Measurements from ENCODE around the gene SFMBT2. TPM values are rescaled to one million over a fixed set of nuclear protein-coding genes. Genes with fewer than 3 reads are reported as not detected.

The SFMBT2 gene
- total RNA-seq, 2 donors from 2014 or later: 1.6 to 3.4 TPM

DNA sequence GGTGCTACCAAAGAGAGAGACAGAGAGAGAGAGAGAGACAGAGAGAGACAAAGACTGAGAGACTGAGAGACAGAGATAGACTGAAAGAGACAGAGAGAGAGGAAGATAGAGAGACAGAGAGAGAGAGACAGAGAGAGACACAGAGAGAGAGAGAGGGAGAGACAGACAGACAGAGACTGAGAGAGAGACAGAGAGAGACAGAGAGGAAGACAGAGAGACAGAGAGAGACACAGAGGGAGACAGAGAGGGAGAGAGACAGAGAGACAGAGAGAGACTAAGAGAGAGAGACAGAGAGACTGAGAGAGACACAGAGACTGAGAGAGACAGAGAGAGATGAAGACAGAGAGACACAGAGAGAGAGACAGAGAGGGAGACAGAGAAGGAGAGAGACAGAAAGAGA is 91.2 kb downstream of the SFMBT2 start:
- DNase-seq (no peak), ATAC-seq (no peak)
- no peak for TF ChIP-seq CTCF (IDR thresholded peaks at IDR 0.05)
- TF ChIP-seq POLR2A (IDR thresholded peaks at IDR 0.05): no peak
- Histone ChIP-seq H3K27ac (no peak overlapping the region), H3K9me3 (no peaks in the 10 kb centered on the region), H3K36me3 (replicated peaks in 1 of 2; ENCODE audit: insufficient read depth in 1 of 2, low read depth in 2 of 2) (no peaks in the 10 kb centered on the region), H3K4me1 (peaks cover 3% of the 10 kb centered on the region), H3K27me3 (no peaks in the 10 kb centered on the region), H3K4me3 (no peak overlapping the region)
- intact Hi-C loops (cut with DNase I): no loop called here

DNA sequence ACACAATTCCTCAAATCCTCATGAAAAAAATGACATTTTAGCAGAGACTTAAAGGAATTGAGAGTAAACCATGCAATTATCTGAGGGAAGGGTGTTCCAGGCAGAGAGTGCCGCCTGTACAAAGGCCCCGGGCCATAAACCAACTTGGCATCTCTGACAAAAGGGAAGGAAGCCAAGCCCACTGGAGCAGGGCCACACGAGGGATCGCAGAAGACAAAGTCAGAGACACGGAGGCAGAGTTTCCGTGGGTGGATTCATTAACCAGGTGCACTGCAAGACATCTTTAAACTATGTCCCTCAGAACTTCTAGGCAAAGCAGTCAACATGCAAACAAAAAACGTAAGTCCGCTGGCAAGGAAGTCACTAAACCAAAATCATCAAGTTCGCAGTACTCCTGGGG is 92.0 kb downstream of the SFMBT2 start:
- no peak overlapping the region for H3K4me3 ChIP-seq
- TF ChIP-seq POLR2A (IDR thresholded peaks at IDR 0.05) (no peak), CTCF (IDR thresholded peaks at IDR 0.05) (no peak)
- H3K27me3 ChIP-seq: no peaks in the 10 kb centered on the region
- H3K27ac ChIP-seq: no peak overlapping the region
- WGBS, 2 donors: 45 to 62% methylated on average over 9 of the region's 9 CpGs
- intact Hi-C loops (cut with DNase I): no loop called here
- no peak for DNase-seq
- H3K4me1 ChIP-seq: peaks cover 3% of the 10 kb centered on the region
- no peaks in the 10 kb centered on the region for H3K9me3 ChIP-seq
- no peaks in the 10 kb centered on the region for H3K36me3 ChIP-seq (replicated peaks in 1 of 2; ENCODE audit: insufficient read depth in 1 of 2, low read depth in 2 of 2)
- no peak for ATAC-seq

DNA sequence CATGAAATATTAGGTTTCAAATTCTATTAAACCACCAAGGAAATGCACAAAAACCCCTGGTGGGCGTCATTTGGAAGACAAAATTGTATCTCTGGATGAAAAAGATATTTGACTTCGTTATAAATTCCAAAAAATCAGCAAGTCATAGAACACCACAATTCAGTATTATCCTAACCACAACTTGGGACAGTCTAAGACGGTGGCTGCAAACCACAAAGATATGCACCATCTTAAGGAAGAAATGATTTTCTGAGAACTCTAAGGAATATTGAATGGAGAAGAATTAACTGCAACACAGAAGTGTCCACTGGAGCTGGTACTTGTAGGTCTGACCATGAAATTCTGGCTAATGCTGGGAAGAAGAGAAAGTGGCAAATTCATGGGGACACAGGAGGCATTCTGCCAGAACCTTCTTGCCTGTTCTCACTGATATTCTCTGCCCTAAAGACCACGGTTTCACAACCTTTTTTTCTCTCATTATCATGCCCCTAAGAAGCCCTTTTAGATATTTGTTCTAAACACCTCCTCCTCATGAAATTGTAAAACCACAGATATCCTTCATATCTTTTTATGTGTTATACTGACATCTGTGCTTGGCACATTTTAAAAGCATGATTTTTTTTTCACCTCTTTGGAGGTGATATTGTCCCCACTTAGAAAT is 92.9 kb downstream of the SFMBT2 start:
- Histone ChIP-seq H3K36me3 (replicated peaks in 1 of 2; ENCODE audit: insufficient read depth in 1 of 2, low read depth in 2 of 2) (no peaks in the 10 kb centered on the region), H3K4me1 (peaks cover 3% of the 10 kb centered on the region), H3K27ac (no peak overlapping the region), H3K9me3 (no peaks in the 10 kb centered on the region), H3K27me3 (no peaks in the 10 kb centered on the region), H3K4me3 (no peak overlapping the region)
- ATAC-seq (no peak), DNase-seq (no peak)
- intact Hi-C loops (cut with DNase I): no loop called here
- 51 to 63% methylated on average over 4 of the region's 4 CpGs for WGBS, 2 donors
- no peak for TF ChIP-seq CTCF (IDR thresholded peaks at IDR 0.05)
- no peak for TF ChIP-seq POLR2A (IDR thresholded peaks at IDR 0.05)

- Histone ChIP-seq H3K4me1 (peaks cover 3% of the 10 kb centered on the region), H3K36me3 (replicated peaks in 1 of 2; ENCODE audit: insufficient read depth in 1 of 2, low read depth in 2 of 2) (no peaks in the 10 kb centered on the region), H3K9me3 (no peaks in the 10 kb centered on the region), H3K4me3 (no peak overlapping the region), H3K27ac (no peak overlapping the region), H3K27me3 (no peaks in the 10 kb centered on the region)
- intact Hi-C loops (cut with DNase I): no loop called here
- ATAC-seq (no peak), DNase-seq (no peak)
- TF ChIP-seq POLR2A (IDR thresholded peaks at IDR 0.05): no peak
- no peak for TF ChIP-seq CTCF (IDR thresholded peaks at IDR 0.05)
- WGBS, 2 donors: 44 to 54% methylated on average over 2 of the region's 2 CpGs
Observed at GRCh38 chr10:7316839-7317238, 94.0 kb downstream of the SFMBT2 start.

DNA sequence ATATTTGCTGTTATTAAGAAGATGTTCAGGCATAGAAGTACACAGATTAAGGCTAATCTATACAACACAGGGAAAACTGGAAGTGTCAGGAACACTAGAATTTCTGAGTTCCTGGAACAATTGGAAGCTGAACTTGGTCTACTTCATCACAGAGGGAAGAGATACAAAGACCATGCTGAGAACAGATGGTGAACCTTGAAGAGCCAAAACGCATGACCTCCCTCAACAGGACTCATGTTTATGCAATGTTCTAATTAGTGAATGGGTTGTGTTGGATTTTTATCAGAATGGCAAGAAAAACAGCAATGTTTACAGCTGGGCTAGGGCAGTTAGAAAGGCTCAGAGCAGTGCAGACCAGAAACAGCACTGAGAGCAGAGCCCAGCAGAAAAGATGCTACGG is 94.9 kb downstream of the SFMBT2 start:
- no peak overlapping the region for H3K4me3 ChIP-seq
- no peaks in the 10 kb centered on the region for H3K9me3 ChIP-seq
- DNase-seq: no peak
- 65 to 70% methylated on average over 2 of the region's 2 CpGs for WGBS, 2 donors
- ATAC-seq: no peak
- peaks cover 3% of the 10 kb centered on the region for H3K4me1 ChIP-seq
- intact Hi-C loops (cut with DNase I): no loop called here
- no peak overlapping the region for H3K27ac ChIP-seq
- no peaks in the 10 kb centered on the region for H3K36me3 ChIP-seq (replicated peaks in 1 of 2; ENCODE audit: insufficient read depth in 1 of 2, low read depth in 2 of 2)
- no peaks in the 10 kb centered on the region for H3K27me3 ChIP-seq
- TF ChIP-seq POLR2A (IDR thresholded peaks at IDR 0.05) (no peak), CTCF (IDR thresholded peaks at IDR 0.05) (no peak)

All from body of pancreas (tissue), 4 donors.